HG02840 (cell line): ENCODE measurements around the gene ERLIN1.

ENCODE experiments used
- ATAC-seq: cut with Tn5 transposase; IDR thresholded peaks from one replicate; pipeline ENCODE4 v1.9.1; 2021; ENCODE audit warnings: mild to moderate bottlenecking, moderate library complexity, moderate number of reproducible peaks; ENCODE audit not compliant: unreplicated experiment, low FRiP score

ERLIN1 gene

DNA sequence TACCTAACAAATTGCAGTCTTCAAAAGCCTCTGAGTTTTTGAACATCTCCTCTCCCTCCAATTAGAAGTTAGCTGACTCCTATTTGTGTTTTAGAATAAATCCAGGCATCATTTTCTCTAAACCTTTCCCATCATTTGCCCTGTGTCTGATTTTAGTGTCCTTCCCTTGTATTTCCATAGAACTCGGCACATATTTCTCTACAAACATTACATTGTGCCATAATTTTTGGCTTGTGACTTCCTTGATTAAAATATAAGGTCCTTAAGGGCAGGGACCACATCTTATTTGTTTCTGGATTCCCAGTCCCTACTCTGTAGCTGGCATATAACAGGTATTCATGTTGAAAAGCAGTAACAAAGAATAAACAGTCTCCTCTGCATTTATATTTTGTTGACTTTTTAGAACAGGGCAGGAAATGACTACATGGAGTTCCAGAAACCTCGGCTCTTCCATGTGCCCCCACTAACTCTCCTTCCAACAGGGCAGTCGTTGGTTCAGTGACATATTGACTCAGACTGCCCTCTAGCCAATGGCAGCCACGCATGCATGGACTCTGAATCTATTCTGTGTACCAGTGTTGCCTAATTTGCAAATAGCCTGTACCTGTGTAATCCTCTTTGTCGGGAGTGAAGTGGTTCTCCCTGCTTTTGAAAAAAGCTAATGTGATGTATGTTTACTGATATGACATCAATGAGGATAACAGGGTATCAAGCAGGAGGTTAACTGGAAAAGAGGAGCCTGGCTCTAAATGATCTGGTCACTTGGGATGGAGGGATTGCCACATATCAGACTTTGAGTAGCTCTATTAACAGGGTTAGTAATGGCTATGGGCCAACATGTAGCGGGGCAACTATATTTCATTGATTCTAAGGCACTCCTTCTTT is 84.4 kb downstream of the ERLIN1 start:
- no peak for ATAC-seq

DNA sequence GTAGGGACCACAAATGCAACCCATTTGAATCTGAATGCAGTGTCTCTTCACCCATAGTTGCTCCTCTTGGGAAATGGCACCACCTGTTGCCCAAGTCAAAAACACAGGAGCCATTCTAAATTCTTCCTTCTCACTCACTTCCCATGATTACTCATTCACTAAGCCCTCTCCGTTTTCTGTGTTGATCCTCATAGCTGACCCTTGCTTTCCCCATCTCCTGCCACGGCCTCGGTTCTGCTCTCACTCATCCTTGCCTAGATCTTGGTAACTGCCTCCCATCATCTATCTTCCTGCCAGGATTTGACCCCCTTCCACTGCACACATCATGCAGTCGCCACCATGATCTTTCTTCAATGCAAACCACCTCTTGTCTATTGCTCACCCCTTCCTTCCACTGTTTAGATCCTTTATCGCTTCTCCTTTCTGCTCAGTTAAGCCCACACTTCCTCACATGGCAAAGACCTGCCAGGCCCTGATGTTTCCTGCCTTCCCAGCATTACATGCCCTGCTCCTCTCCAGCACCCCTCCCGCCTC is 85.1 kb downstream of the ERLIN1 start:
- ATAC-seq, result no peak
